CD4-positive, alpha-beta T cell (primary cell): ENCODE data around the gene CDHR1. TPM values are rescaled to one million over a fixed set of nuclear protein-coding genes. Genes with fewer than 3 reads are reported as not detected.

Source experiments
- ATAC-seq: fragments of 200-7000 bp; cut with Tn5 transposase; one replicate; pipeline ENCODE4 v1.10.0; 2022; ENCODE audit warnings: mild to moderate bottlenecking; ENCODE audit not compliant: poor library complexity
- CTCF ChIA-PET: fragments of 350-600 bp; sonication (Branson Sonifier 250); formaldehyde crosslinking; loops from one replicate; lab custom pipeline; 2021; ENCODE audit warnings: antibody characterized with exemption, inconsistent platforms; lab: Charles Lee
- POLR2A ChIA-PET: fragments of 350-600 bp; sonication (Branson Sonifier 250); formaldehyde crosslinking; loops from one replicate; lab custom pipeline; 2021; ENCODE audit warnings: antibody characterized with exemption, inconsistent platforms; lab: Charles Lee
- DNase-seq, 14 experiments: peaks; one replicate each; pipeline ENCODE4 v3.0.0-alpha.2; 2013 to 2020; ENCODE audit warnings: mixed read lengths in 2 of 14
- H3K27ac ChIP-seq, 2 donors: one replicate each; pipeline versions ENCODE4 v1.5.1 to v1.7.0; 2013; ENCODE audit warnings: low read length in 2 of 2, low read depth in 1 of 2, mild to moderate bottlenecking in 1 of 2
- H3K27me3 ChIP-seq, 2 experiments: 1 replicate in 1 of 2; 2 replicates in 1 of 2; pipeline versions ENCODE4 v1.6.1 to v1.7.0; 2013; ENCODE audit warnings: low read length in 2 of 2, control low read depth in 1 of 2, mild to moderate bottlenecking in 1 of 2, moderate library complexity in 1 of 2; ENCODE audit not compliant: insufficient read depth in 2 of 2, control insufficient read depth in 1 of 2
- H3K36me3 ChIP-seq: one replicate; pipeline ENCODE4 v1.6.1; 2013; ENCODE audit warnings: low read length, control low read depth; ENCODE audit not compliant: insufficient read depth
- H3K4me1 ChIP-seq: one replicate; pipeline ENCODE4 v1.6.1; 2013; ENCODE audit warnings: low read length, control low read depth; ENCODE audit not compliant: insufficient read depth
- H3K4me3 ChIP-seq: one replicate; pipeline ENCODE4 v1.5.1; 2013; ENCODE audit warnings: mild to moderate bottlenecking, low read length, moderate library complexity
- H3K9me3 ChIP-seq, 2 experiments: 1 replicate in 1 of 2; 2 replicates in 1 of 2; pipeline versions ENCODE4 v1.6.1 to v1.7.0; 2013; ENCODE audit warnings: low read length in 2 of 2, mild to moderate bottlenecking in 2 of 2, control low read depth in 1 of 2, moderate library complexity in 1 of 2; ENCODE audit not compliant: control insufficient read depth in 1 of 2, insufficient read depth in 1 of 2
- H3K27ac Mint-ChIP-seq: one replicate; pipeline ENCODE4 v1.8.0; 2020; ENCODE audit warnings: mixed read lengths
- H3K27me3 Mint-ChIP-seq: one replicate; pipeline ENCODE4 v1.8.0; 2021; ENCODE audit warnings: mixed read lengths
- H3K36me3 Mint-ChIP-seq: one replicate; pipeline ENCODE4 v1.8.0; 2021; ENCODE audit warnings: low read depth, mixed read lengths
- H3K4me1 Mint-ChIP-seq: one replicate; pipeline ENCODE4 v1.8.0; 2021; ENCODE audit warnings: low read depth, mixed read lengths
- H3K4me3 Mint-ChIP-seq: one replicate; pipeline ENCODE4 v1.8.0; 2020; ENCODE audit warnings: mild to moderate bottlenecking, mixed read lengths
- H3K9me3 Mint-ChIP-seq: one replicate; pipeline ENCODE4 v1.8.0; 2020; ENCODE audit warnings: mixed read lengths
- CTCF ChIP-seq: fragments of 200-600 bp; IDR thresholded peaks from one replicate; pipeline ENCODE4 v1.8.0; 2022; ENCODE audit warnings: antibody characterized with exemption, mild to moderate bottlenecking
- intact Hi-C, 2 experiments: fragments of 100-400 bp; cut with DNase I in 1 of 2; cut with micrococcal nuclease in 1 of 2; formaldehyde crosslinking; loops; one replicate each; pipeline versions ENCODE4 v1.15.1 to v1.9.0; 2023 to 2025; cut with DNase I, micrococcal nuclease
- total RNA-seq, 174 experiments: library from RNA in 2 of 174; stranded (reverse) in 2 of 174; gene quantifications; one replicate each; pipeline ENCODE4 v1.2.3 and lab custom pipeline; 2021 to 2026

Gene CDHR1
- total RNA-seq, 2 experiments from 2014 or later = 0.74 to 0.92 TPM

- POLR2A ChIA-PET = no interaction called here
- Mint-ChIP-seq H3K36me3 (no peaks in the 10 kb centered on the region), H3K4me3 (no peak within 1 kb of the TSS), H3K9me3 (no peaks in the 10 kb centered on the region), H3K27ac (no peak within 1 kb of the TSS), H3K4me1 (no peaks in the 10 kb centered on the region), H3K27me3 (peaks cover 8% of the 10 kb centered on the region)
- TF ChIP-seq CTCF = no peak
- no peaks in the 10 kb centered on the region for H3K36me3 ChIP-seq
- no peak within 1 kb of the TSS for H3K4me3 ChIP-seq
- H3K9me3 ChIP-seq = peaks cover 0 to 3% of the 10 kb centered on the region in 2 experiments
- DNase-seq (no peak), ATAC-seq (no peak)
- H3K4me1 ChIP-seq = no peaks in the 10 kb centered on the region
- CTCF ChIA-PET = no interaction called here
- H3K27ac ChIP-seq = no peak within 1 kb of the TSS
- no peaks in the 10 kb centered on the region for H3K27me3 ChIP-seq
- intact Hi-C loops = no loop called here
Measured at GRCh38 chr10:84241185-84241790, 47.0 kb downstream of the CDHR1 start, which contains the start of gene LRIT1. LRIT1 (minus strand) TSS chr10:84241546; CDS start chr10:84241439, 107 bp downstream.

GRCh38 chr10:84243759-84244158 lies 49.4 kb downstream of the CDHR1 start:
- Mint-ChIP-seq H3K36me3 (no peaks in the 10 kb centered on the region), H3K9me3 (no peaks in the 10 kb centered on the region), H3K27me3 (peaks cover 4% of the 10 kb centered on the region), H3K4me3 (no peak overlapping the region), H3K4me1 (no peaks in the 10 kb centered on the region), H3K27ac (no peak overlapping the region)
- POLR2A ChIA-PET = no interaction called here
- Histone ChIP-seq H3K4me3 (no peak overlapping the region), H3K9me3 (no peaks in the 10 kb centered on the region), H3K27ac (no peak overlapping the region), H3K27me3 (no peaks in the 10 kb centered on the region), H3K36me3 (no peaks in the 10 kb centered on the region), H3K4me1 (no peaks in the 10 kb centered on the region)
- intact Hi-C loops = no loop called here
- CTCF ChIA-PET = no interaction called here
- TF ChIP-seq CTCF = no peak
- ATAC-seq (no peak), DNase-seq (no peak)

DNA sequence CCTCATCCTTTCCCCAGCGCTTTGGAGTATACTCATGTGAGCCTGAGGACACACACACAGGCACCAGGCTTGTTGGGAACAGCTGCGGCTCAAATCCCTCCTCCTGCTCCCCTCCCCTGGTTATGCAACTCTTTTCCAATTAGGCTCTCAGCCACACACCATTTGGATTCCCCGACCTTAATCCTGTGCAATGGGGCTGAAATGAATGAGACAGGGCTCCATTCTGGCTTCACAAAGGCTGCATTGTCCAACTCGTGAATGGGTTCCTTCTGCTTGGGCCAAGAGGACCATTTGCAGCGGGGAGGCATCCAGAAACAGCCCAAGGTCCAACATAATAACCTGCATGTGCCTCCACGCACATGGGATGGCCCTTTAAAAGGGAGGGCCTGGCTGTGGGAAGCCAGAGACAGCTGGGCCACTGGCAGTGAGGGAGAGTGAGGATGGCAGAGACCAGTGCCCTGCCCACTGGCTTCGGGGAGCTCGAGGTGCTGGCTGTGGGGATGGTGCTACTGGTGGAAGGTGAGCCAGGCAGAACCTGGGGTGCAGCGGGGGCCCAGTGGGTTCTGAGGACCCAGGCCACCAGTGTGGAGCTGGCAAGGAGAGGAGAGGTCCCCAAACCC lies 50.4 kb downstream of the CDHR1 start, which contains the start of gene RGR:
Gene RGR, plus strand, starts transcription at position 403 of the 620 bp plus-strand sequence. Its CDS starts 38 bp downstream, at position 441.
- no peaks in the 10 kb centered on the region for H3K36me3 ChIP-seq
- no peaks in the 10 kb centered on the region for H3K9me3 ChIP-seq
- no peaks in the 10 kb centered on the region for H3K4me1 Mint-ChIP-seq
- no peak within 1 kb of the TSS for H3K27ac Mint-ChIP-seq
- CTCF ChIA-PET = no interaction called here
- H3K4me3 ChIP-seq = no peak within 1 kb of the TSS
- intact Hi-C loops = no loop called here
- H3K4me1 ChIP-seq = no peaks in the 10 kb centered on the region
- TF ChIP-seq CTCF = no peak
- H3K27me3 Mint-ChIP-seq = peaks cover 4% of the 10 kb centered on the region
- H3K36me3 Mint-ChIP-seq = no peaks in the 10 kb centered on the region
- no peaks in the 10 kb centered on the region for H3K27me3 ChIP-seq
- H3K9me3 Mint-ChIP-seq = no peaks in the 10 kb centered on the region
- no peak for ATAC-seq
- DNase-seq = no peak
- POLR2A ChIA-PET = no interaction called here
- no peak within 1 kb of the TSS for H3K27ac ChIP-seq
- H3K4me3 Mint-ChIP-seq = no peak within 1 kb of the TSS
